Body of pancreas (tissue), 4 donors: ENCODE data around the gene INO80C.

Experiments
- POLR2A ChIP-seq, 3 donors: fragments of 450-650 bp; IDR thresholded peaks; one replicate each; pipeline ENCODE4 v1.6.1; 2016; ENCODE audit warnings: antibody characterized with exemption in 3 of 3, mild to moderate bottlenecking in 2 of 3
- TF ChIP-seq, protein P1 (sequence below), 7 experiments: fragments of 450-650 bp in 4 of 7; fragments of 200-600 bp in 3 of 7; sonication (generic) in 3 of 7; IDR thresholded peaks; one replicate each; pipeline ENCODE4 v1.5.1; 2016 to 2019; ENCODE audit warnings: antibody characterized with exemption in 7 of 7

- no peak for TF ChIP-seq POLR2A (IDR thresholded peaks at IDR 0.05)
- TF ChIP-seq, protein P1, sequence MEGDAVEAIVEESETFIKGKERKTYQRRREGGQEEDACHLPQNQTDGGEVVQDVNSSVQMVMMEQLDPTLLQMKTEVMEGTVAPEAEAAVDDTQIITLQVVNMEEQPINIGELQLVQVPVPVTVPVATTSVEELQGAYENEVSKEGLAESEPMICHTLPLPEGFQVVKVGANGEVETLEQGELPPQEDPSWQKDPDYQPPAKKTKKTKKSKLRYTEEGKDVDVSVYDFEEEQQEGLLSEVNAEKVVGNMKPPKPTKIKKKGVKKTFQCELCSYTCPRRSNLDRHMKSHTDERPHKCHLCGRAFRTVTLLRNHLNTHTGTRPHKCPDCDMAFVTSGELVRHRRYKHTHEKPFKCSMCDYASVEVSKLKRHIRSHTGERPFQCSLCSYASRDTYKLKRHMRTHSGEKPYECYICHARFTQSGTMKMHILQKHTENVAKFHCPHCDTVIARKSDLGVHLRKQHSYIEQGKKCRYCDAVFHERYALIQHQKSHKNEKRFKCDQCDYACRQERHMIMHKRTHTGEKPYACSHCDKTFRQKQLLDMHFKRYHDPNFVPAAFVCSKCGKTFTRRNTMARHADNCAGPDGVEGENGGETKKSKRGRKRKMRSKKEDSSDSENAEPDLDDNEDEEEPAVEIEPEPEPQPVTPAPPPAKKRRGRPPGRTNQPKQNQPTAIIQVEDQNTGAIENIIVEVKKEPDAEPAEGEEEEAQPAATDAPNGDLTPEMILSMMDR (IDR thresholded peaks at IDR 0.05) = no peak
Measured at GRCh38 chr18:35521133-35521532, 23.4 kb upstream of the INO80C start.
